ENCODE measurements around the gene SLC3A2. TPM values are rescaled to one million over a fixed set of nuclear protein-coding genes. Genes with fewer than 3 reads are reported as not detected.

The SLC3A2 gene
- total and polyA plus RNA-seq, 2 experiments from 2014 or later: 79.2 to 93.8 TPM

- DNase-seq (ENCODE audit: low read depth in 1 of 2, low spot score in 1 of 2): no peak
- Histone ChIP-seq H3K9me3 (ENCODE audit: low read depth) (no peaks in the 10 kb centered on the region), H3K27ac (no peak overlapping the region), H3K27me3 (no peaks in the 10 kb centered on the region), H3K4me1 (ENCODE audit: low read depth) (peaks cover 7% of the 10 kb centered on the region), H3K4me3 (no peak overlapping the region), H3K36me3 (no peaks in the 10 kb centered on the region)
- TF ChIP-seq, protein P1, sequence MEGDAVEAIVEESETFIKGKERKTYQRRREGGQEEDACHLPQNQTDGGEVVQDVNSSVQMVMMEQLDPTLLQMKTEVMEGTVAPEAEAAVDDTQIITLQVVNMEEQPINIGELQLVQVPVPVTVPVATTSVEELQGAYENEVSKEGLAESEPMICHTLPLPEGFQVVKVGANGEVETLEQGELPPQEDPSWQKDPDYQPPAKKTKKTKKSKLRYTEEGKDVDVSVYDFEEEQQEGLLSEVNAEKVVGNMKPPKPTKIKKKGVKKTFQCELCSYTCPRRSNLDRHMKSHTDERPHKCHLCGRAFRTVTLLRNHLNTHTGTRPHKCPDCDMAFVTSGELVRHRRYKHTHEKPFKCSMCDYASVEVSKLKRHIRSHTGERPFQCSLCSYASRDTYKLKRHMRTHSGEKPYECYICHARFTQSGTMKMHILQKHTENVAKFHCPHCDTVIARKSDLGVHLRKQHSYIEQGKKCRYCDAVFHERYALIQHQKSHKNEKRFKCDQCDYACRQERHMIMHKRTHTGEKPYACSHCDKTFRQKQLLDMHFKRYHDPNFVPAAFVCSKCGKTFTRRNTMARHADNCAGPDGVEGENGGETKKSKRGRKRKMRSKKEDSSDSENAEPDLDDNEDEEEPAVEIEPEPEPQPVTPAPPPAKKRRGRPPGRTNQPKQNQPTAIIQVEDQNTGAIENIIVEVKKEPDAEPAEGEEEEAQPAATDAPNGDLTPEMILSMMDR (IDR thresholded peaks at IDR 0.05; ENCODE audit: low read depth, low read length): no peak
Observed at GRCh38 chr11:62914416-62914815, 33.7 kb downstream of the SLC3A2 start.

DNA sequence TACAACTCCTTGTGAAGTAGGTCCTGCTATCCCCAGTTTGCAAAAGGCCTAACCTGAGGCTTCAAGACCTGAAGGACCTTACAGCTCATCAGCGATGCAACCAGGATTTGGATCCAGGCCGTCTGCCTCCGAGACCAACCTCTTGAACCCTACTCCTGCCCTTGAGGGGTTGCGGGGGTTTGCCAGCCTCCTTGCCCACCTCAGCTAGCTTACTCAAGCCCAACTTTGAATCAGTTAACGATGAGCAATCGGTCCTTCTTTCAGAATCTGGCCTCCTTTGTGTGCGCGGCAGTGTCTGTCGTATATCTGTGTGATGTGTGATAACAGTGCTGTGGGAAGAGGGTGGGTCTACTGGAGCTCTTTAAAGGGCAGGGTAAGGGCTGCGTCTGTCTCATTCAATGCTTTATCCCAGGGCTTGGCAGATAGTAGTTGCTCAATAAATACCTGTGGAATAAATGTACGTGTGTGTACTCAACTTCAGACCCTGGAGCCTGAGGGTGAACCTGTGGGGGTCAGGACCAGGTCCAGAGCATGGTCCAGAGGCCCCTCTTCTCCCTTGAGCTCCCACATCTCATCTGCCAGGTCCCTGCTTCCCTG is 37.3 kb downstream of the SLC3A2 start:
- no peaks in the 10 kb centered on the region for H3K27me3 ChIP-seq
- peaks cover 31% of the 10 kb centered on the region for H3K4me1 ChIP-seq (ENCODE audit: low read depth)
- H3K9me3 ChIP-seq (ENCODE audit: low read depth): no peaks in the 10 kb centered on the region
- H3K27ac ChIP-seq: no peak overlapping the region
- TF ChIP-seq, protein P1 (IDR thresholded peaks at IDR 0.05; ENCODE audit: low read depth, low read length): no peak
- H3K36me3 ChIP-seq: no peaks in the 10 kb centered on the region
- no peak for DNase-seq (ENCODE audit: low read depth in 1 of 2, low spot score in 1 of 2)
- no peak overlapping the region for H3K4me3 ChIP-seq

DNA sequence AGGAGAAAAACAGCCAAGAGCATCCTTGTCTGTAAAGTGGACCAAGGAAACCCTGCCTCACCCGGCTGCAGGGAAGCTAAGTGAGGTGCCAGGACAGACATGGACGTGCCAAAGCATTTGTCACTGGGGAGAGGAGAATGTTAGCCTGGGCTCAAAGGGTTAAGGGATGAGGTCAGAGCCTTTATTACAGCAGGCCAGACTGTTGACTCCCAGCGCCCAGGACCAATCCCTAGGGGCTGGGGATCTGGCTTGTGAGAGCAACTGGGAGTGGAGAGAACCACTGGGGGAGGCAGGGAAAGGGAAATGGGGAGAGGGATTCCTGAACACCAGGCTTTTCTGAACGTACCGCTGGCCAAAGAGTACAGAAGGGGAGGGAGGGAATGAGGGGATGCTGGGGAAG is 37.8 kb downstream of the SLC3A2 start:
- DNase-seq (ENCODE audit: low read depth in 1 of 2, low spot score in 1 of 2): no peak
- Histone ChIP-seq H3K27ac (no peak overlapping the region), H3K4me1 (ENCODE audit: low read depth) (peaks cover 31% of the 10 kb centered on the region), H3K36me3 (no peaks in the 10 kb centered on the region), H3K27me3 (peaks cover 3% of the 10 kb centered on the region), H3K9me3 (ENCODE audit: low read depth) (no peaks in the 10 kb centered on the region), H3K4me3 (no peak overlapping the region)
- TF ChIP-seq, protein P1 (IDR thresholded peaks at IDR 0.05; ENCODE audit: low read depth, low read length): no peak

DNA sequence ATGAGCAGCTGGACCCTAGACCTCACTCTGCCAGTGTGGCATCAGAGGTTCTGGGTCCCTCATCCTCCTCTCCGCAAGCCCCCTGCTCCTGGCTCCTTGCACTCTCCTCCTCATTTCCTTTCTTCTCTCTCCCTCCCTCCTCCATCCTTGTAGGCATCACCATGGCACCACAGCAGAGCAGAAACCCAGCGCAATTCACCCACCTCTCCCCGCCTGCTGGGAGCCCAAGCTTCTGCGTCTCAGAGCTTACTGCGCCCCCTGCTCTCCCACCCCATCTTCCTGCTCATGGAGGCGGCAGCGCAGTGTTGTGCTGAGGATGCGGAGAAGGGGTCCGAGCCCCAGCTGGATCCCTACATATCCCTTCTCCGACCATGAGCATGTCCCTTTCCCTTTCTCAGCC is 38.8 kb downstream of the SLC3A2 start:
- Histone ChIP-seq H3K27me3 (peaks cover 8% of the 10 kb centered on the region), H3K9me3 (ENCODE audit: low read depth) (no peaks in the 10 kb centered on the region), H3K4me1 (ENCODE audit: low read depth) (peaks cover 34% of the 10 kb centered on the region), H3K27ac (peak overlapping the region; percentile 78), H3K4me3 (no peak overlapping the region), H3K36me3 (no peaks in the 10 kb centered on the region)
- no peak for DNase-seq (ENCODE audit: low read depth in 1 of 2, low spot score in 1 of 2)
- TF ChIP-seq, protein P1 (IDR thresholded peaks at IDR 0.05; ENCODE audit: low read depth, low read length): no peak

GRCh38 chr11:62919898-62920640 is 39.4 kb downstream of the SLC3A2 start:
- Histone ChIP-seq H3K9me3 (ENCODE audit: low read depth) (no peaks in the 10 kb centered on the region), H3K36me3 (no peaks in the 10 kb centered on the region), H3K4me3 (no peak overlapping the region), H3K4me1 (ENCODE audit: low read depth) (peaks cover 34% of the 10 kb centered on the region), H3K27me3 (peaks cover 13% of the 10 kb centered on the region), H3K27ac (peak overlapping the region; percentile 78)
- TF ChIP-seq, protein P1 (IDR thresholded peaks at IDR 0.05; ENCODE audit: low read depth, low read length): no peak
- DNase-seq (ENCODE audit: low read depth in 1 of 2, low spot score in 1 of 2): peak in 1 of 2 donors; percentile 52

All from cardiac muscle cell (in vitro differentiated cells and primary cell).